PFSK-1 (cell line): ENCODE data around the gene EIF4E.

Source experiments
- SIN3A ChIP-seq: IDR thresholded peaks from 2 replicates; pipeline ENCODE4 v1.6.1; 2012; ENCODE audit warnings: mild to moderate bottlenecking, low read length, moderate library complexity, borderline replicate concordance; ENCODE audit not compliant: insufficient read depth
- TAF1 ChIP-seq: IDR thresholded peaks from 2 replicates; pipeline ENCODE4 v1.6.1; 2012; ENCODE audit warnings: low read length, control low read depth, borderline replicate concordance; ENCODE audit not compliant: insufficient read depth
- TF ChIP-seq, protein P1 (sequence below), 2 experiments: IDR thresholded peaks; 2 replicates each; pipeline versions ENCODE4 v1.6.1 to v1.8.0; 2011 to 2012; ENCODE audit warnings: low read depth in 2 of 2, low read length in 2 of 2, control low read depth in 1 of 2, inconsistent platforms in 1 of 2, mild to moderate bottlenecking in 1 of 2, moderate library complexity in 1 of 2; ENCODE audit not compliant: insufficient read depth in 1 of 2

DNA sequence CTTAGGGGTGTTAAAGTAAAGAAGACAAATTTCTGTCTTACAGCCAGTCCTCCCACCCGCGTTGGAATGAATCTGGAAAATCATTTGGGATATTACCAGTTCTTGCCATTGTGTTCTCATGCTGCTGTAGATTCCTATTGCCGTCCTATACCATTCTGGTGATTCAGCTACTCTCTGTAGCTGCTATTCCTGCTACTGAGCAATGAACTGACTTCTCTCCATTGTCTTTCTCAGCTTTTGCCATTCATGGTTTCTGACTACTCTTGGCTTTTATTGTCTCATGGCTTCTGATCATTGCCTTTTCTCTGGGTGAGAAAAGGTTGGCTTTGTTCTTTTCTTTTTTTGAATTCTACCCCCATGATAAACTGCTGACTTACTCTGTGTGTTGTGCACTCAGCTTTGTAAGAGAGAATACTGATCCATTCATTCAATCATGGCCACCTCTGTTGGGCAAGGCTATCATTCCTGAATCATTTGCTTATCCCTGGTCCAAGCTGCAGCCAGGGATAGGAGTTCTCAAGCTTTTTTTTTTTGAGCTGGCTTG is 38.9 kb upstream of the EIF4E start:
- TF ChIP-seq SIN3A, result no peak
- TF ChIP-seq, protein P1, sequence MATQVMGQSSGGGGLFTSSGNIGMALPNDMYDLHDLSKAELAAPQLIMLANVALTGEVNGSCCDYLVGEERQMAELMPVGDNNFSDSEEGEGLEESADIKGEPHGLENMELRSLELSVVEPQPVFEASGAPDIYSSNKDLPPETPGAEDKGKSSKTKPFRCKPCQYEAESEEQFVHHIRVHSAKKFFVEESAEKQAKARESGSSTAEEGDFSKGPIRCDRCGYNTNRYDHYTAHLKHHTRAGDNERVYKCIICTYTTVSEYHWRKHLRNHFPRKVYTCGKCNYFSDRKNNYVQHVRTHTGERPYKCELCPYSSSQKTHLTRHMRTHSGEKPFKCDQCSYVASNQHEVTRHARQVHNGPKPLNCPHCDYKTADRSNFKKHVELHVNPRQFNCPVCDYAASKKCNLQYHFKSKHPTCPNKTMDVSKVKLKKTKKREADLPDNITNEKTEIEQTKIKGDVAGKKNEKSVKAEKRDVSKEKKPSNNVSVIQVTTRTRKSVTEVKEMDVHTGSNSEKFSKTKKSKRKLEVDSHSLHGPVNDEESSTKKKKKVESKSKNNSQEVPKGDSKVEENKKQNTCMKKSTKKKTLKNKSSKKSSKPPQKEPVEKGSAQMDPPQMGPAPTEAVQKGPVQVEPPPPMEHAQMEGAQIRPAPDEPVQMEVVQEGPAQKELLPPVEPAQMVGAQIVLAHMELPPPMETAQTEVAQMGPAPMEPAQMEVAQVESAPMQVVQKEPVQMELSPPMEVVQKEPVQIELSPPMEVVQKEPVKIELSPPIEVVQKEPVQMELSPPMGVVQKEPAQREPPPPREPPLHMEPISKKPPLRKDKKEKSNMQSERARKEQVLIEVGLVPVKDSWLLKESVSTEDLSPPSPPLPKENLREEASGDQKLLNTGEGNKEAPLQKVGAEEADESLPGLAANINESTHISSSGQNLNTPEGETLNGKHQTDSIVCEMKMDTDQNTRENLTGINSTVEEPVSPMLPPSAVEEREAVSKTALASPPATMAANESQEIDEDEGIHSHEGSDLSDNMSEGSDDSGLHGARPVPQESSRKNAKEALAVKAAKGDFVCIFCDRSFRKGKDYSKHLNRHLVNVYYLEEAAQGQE (IDR thresholded peaks at IDR 0.05; ENCODE audit: insufficient read depth in 1 of 2, low read depth in 2 of 2, low read length in 2 of 2), result no peak
- TF ChIP-seq TAF1, result no peak
